HCT116 (cell line): ENCODE measurements around the gene EHMT1. TPM values are rescaled to one million over a fixed set of nuclear protein-coding genes. Genes with fewer than 3 reads are reported as not detected.

Experiments
- ATAC-seq: fragments of 200-7000 bp; cut with Tn5 transposase; 2 replicates; pipeline ENCODE4 v1.9.1; 2020; ENCODE audit warnings: mild to moderate bottlenecking, moderate library complexity
- BruUV-seq: library from RNA; stranded (reverse); fragments of 400-500 nt; replicated peaks from 2 replicates; lab custom pipeline; 2021; lab: Mats Ljungman, UMichigan
- CTCF ChIA-PET: fragments of 300-600 bp; sonication (Branson Sonifier 250); formaldehyde crosslinking; loops from one replicate; lab custom pipeline; 2021; ENCODE audit warnings: antibody characterized with exemption; lab: Charles Lee
- POLR2A ChIA-PET: fragments of 300-600, 350-600 bp; sonication (Branson Sonifier 250); formaldehyde crosslinking; loops from one replicate; lab custom pipeline; 2021; ENCODE audit warnings: antibody characterized with exemption; lab: Charles Lee
- RAD21 ChIA-PET, 2 experiments: fragments of 300-600 bp; sonication (Branson Sonifier 250); formaldehyde crosslinking; loops; one replicate each; lab custom pipeline; 2023; ENCODE audit warnings: low total read pairs in 2 of 2; ENCODE audit not compliant: uncharacterized antibody in 2 of 2, unreplicated experiment in 2 of 2, low non-redundant PET in 1 of 2; lab: Charles Lee
- DNase-seq: peaks from one replicate; pipeline ENCODE4 v3.0.0-alpha.2; 2010; ENCODE audit warnings: low read depth, low spot score
- H2AFZ ChIP-seq: fragments of 200-600 bp; shearing (Covaris generic), sonication (generic); 2 replicates; pipeline ENCODE4 v1.6.1; 2017; ENCODE audit warnings: low read depth, mixed run types, mixed read lengths, antibody characterized with exemption, low read length; ENCODE audit not compliant: poor library complexity, severe bottlenecking
- H3K27ac ChIP-seq: 2 replicates; pipeline ENCODE4 v1.5.1; 2012; ENCODE audit warnings: low read depth, low read length
- H3K27me3 ChIP-seq: fragments of 200-600 bp; sonication (generic); 2 replicates; pipeline ENCODE4 v1.6.1; 2016; ENCODE audit warnings: mixed run types, low read length, mixed read lengths; ENCODE audit not compliant: insufficient read depth
- H3K36me3 ChIP-seq, 2 experiments: fragments of 200-500 bp in 1 of 2; fragments of 200-600 bp in 1 of 2; sonication (Bioruptor generic) in 1 of 2; sonication (generic) in 1 of 2; 2 replicates each; pipeline versions ENCODE4 v1.5.1 to v1.6.1; 2014 to 2016; ENCODE audit warnings: low read length in 2 of 2, inconsistent platforms in 1 of 2, mixed read lengths in 1 of 2, mixed run types in 1 of 2; ENCODE audit not compliant: insufficient read depth in 2 of 2, control insufficient read depth in 1 of 2
- H3K4me1 ChIP-seq, 2 experiments: fragments of 200-600 bp in 1 of 2; sonication (generic) in 1 of 2; 2 replicates each; pipeline versions ENCODE4 v1.5.1 to v1.6.1; 2012 to 2017; ENCODE audit warnings: low read length in 2 of 2, inconsistent platforms in 1 of 2, mild to moderate bottlenecking in 1 of 2, mixed read lengths in 1 of 2, mixed run types in 1 of 2, moderate library complexity in 1 of 2; ENCODE audit not compliant: insufficient read depth in 2 of 2, control insufficient read depth in 1 of 2
- H3K4me2 ChIP-seq: fragments of 200-600 bp; sonication (generic); 2 replicates; pipeline ENCODE4 v1.6.1; 2017; ENCODE audit warnings: mixed run types, low read length, mixed read lengths
- H3K4me3 ChIP-seq, 2 experiments: fragments of 200-600 bp in 1 of 2; sonication (generic) in 1 of 2; replicated peaks in 1 of 2; 2 replicates each; pipeline ENCODE4 v1.5.1; 2011 to 2016; ENCODE audit warnings: low read length in 2 of 2, control low read depth in 1 of 2, low read depth in 1 of 2, mild to moderate bottlenecking in 1 of 2, mixed read lengths in 1 of 2, mixed run types in 1 of 2
- H3K79me2 ChIP-seq: fragments of 200-600 bp; sonication (generic); 2 replicates; pipeline ENCODE4 v1.6.1; 2017; ENCODE audit warnings: mild to moderate bottlenecking, mixed run types, low read length, moderate library complexity, mixed read lengths; ENCODE audit not compliant: insufficient read depth
- H3K9ac ChIP-seq: fragments of 200-600 bp; sonication (generic); 2 replicates; pipeline ENCODE4 v1.6.1; 2016; ENCODE audit warnings: low read length, mixed read lengths
- H3K9me2 ChIP-seq: fragments of 200-600 bp; sonication (generic), shearing (Covaris generic); 2 replicates; pipeline ENCODE4 v1.6.1; 2017; ENCODE audit warnings: mixed run types, mild to moderate bottlenecking, moderate library complexity; ENCODE audit not compliant: insufficient read depth
- H3K9me3 ChIP-seq, 2 experiments: fragments of 200-500 bp in 1 of 2; fragments of 200-600 bp in 1 of 2; sonication (Bioruptor generic) in 1 of 2; sonication (generic) in 1 of 2; 2 replicates each; pipeline ENCODE4 v1.6.1; 2014 to 2017; ENCODE audit warnings: low read length in 2 of 2, mixed read lengths in 2 of 2, inconsistent platforms in 1 of 2, low read depth in 1 of 2, mild to moderate bottlenecking in 1 of 2, mixed run types in 1 of 2, moderate library complexity in 1 of 2; ENCODE audit not compliant: control insufficient read depth in 1 of 2, insufficient read depth in 1 of 2
- H4K20me1 ChIP-seq: fragments of 200-600 bp; sonication (generic), shearing (Covaris generic); 2 replicates; pipeline ENCODE4 v1.6.1; 2017; ENCODE audit warnings: mixed run types, mild to moderate bottlenecking, moderate library complexity; ENCODE audit not compliant: insufficient read depth
- ATF3 ChIP-seq: IDR thresholded peaks from 2 replicates; pipeline ENCODE4 v1.6.1; 2012
- CBX3 ChIP-seq: IDR thresholded peaks from 2 replicates; pipeline ENCODE4 v1.6.1; 2012; ENCODE audit warnings: low read depth
- CTCF ChIP-seq, 3 experiments: fragments of 200-600 bp in 1 of 3; sonication (generic) in 1 of 3; IDR thresholded peaks in 2 of 3; conservative IDR thresholded peaks in 1 of 3; 2 replicates each; pipeline ENCODE4 v1.5.1; 2012 to 2017; ENCODE audit warnings: low read depth in 2 of 3, low read length in 2 of 3, antibody characterized with exemption in 1 of 3, borderline replicate concordance in 1 of 3, control low read depth in 1 of 3, mild to moderate bottlenecking in 1 of 3, mixed read lengths in 1 of 3, mixed run types in 1 of 3, moderate library complexity in 1 of 3; ENCODE audit not compliant: insufficient read depth in 1 of 3
- EGR1 ChIP-seq: IDR thresholded peaks from 2 replicates; pipeline ENCODE4 v1.6.1; 2012; ENCODE audit warnings: low read depth
- ELF1 ChIP-seq: IDR thresholded peaks from 2 replicates; pipeline ENCODE4 v1.6.1; 2012; ENCODE audit warnings: low read depth, borderline replicate concordance
- EZH2 ChIP-seq: fragments of 200-600 bp; sonication (generic); IDR thresholded peaks from 2 replicates; pipeline ENCODE4 v1.6.1; 2017; ENCODE audit warnings: antibody characterized with exemption, mixed run types
- EZH2phosphoT487 ChIP-seq: fragments of 200-600 bp; IDR thresholded peaks from 2 replicates; pipeline ENCODE4 v1.6.1; 2018; ENCODE audit warnings: antibody characterized with exemption, borderline replicate concordance
- FOSL1 ChIP-seq: IDR thresholded peaks from 2 replicates; pipeline ENCODE4 v1.6.1; 2012; ENCODE audit warnings: low read depth
- RAD21 ChIP-seq: IDR thresholded peaks from 2 replicates; pipeline ENCODE4 v1.6.1; 2012; ENCODE audit warnings: low read depth, mild to moderate bottlenecking
- REST ChIP-seq: IDR thresholded peaks from 2 replicates; pipeline ENCODE4 v1.6.1; 2012; ENCODE audit warnings: low read depth
- SIN3A ChIP-seq: IDR thresholded peaks from 2 replicates; pipeline ENCODE4 v1.6.1; 2012; ENCODE audit warnings: low read depth
- SP1 ChIP-seq: IDR thresholded peaks from 2 replicates; pipeline ENCODE4 v1.6.1; 2012; ENCODE audit warnings: low read depth
- SRF ChIP-seq: IDR thresholded peaks from 2 replicates; pipeline ENCODE4 v1.6.1; 2012; ENCODE audit warnings: low read depth
- TCF7L2 ChIP-seq: IDR thresholded peaks from 2 replicates; pipeline ENCODE4 v1.7.0; 2011; ENCODE audit warnings: borderline replicate concordance, inconsistent platforms; ENCODE audit not compliant: insufficient read depth, insufficient read length; ENCODE audit errors: extremely low read depth
- YY1 ChIP-seq: IDR thresholded peaks from 2 replicates; pipeline ENCODE4 v1.6.1; 2011; ENCODE audit warnings: low read length, low read depth, moderate library complexity, mild to moderate bottlenecking; ENCODE audit not compliant: insufficient replicate concordance; ENCODE audit errors: extremely low read depth
- ZFX ChIP-seq: fragments of 450-650 bp; IDR thresholded peaks from 2 replicates; pipeline ENCODE4 v1.6.1; 2017
- ZNF274 ChIP-seq: fragments of 200-500 bp; sonication (Bioruptor generic); IDR thresholded peaks from 2 replicates; pipeline ENCODE4 v1.6.1; 2014; ENCODE audit warnings: mild to moderate bottlenecking, low read depth, low read length, inconsistent platforms
- intact Hi-C: fragments of 100-400 bp; cut with micrococcal nuclease; formaldehyde crosslinking; loops from 2 replicates; pipeline ENCODE4 v1.10.0; 2022
- total RNA-seq: library from RNA; stranded (reverse); gene quantifications from one replicate; pipeline ENCODE4 v1.2.1, GENCODE V29; 2021; ENCODE audit not compliant: unreplicated experiment

EHMT1 gene
- total RNA-seq, 1 experiment from 2014 or later, result 86.1 TPM

- Histone ChIP-seq H3K36me3 (no peaks in the 10 kb centered on the region), H3K4me1 (no peaks in the 10 kb centered on the region), H4K20me1 (no peaks in the 10 kb centered on the region), H3K27ac (no peak overlapping the region), H3K4me2 (no peak overlapping the region), H2AFZ (no peak overlapping the region), H3K79me2 (no peaks in the 10 kb centered on the region), H3K9me2 (no peaks in the 10 kb centered on the region), H3K9ac (no peak overlapping the region), H3K27me3 (peaks cover 12% of the 10 kb centered on the region; the same call in 1 of the 2 replicates), H3K4me3 (no peak overlapping the region), H3K9me3 (no peaks in the 10 kb centered on the region)
- ChIA-PET CTCF (no interaction called here), RAD21 (no interaction called here), POLR2A (no interaction called here)
- no TSS peak for BruUV-seq
- no peak for DNase-seq
- intact Hi-C loops, result no loop called here
- no peak for ATAC-seq
- no peak for TF ChIP-seq CBX3
- no peak for TF ChIP-seq SIN3A
- no peak for TF ChIP-seq EZH2phosphoT487
- TF ChIP-seq YY1, result no peak
- TF ChIP-seq ZFX, result no peak
- no peak for TF ChIP-seq ELF1
- TF ChIP-seq SP1, result no peak
- no peak for TF ChIP-seq CTCF (IDR thresholded peaks at IDR 0.05 in 2 of 3, conservative IDR thresholded peaks at IDR 0.05 in 1 of 3; ENCODE audit: borderline replicate concordance in 1 of 3, insufficient read depth in 1 of 3, low read depth in 2 of 3, low read length in 2 of 3)
- TF ChIP-seq SRF, result no peak
- TF ChIP-seq EZH2, result no peak
These were observed 253.5 kb downstream of the EHMT1 start for GRCh38 chr9:137872296-137872695.

- ATAC-seq, result no peak
- Histone ChIP-seq H3K79me2 (no peaks in the 10 kb centered on the region), H3K4me3 (no peak overlapping the region), H3K27me3 (peaks cover 12% of the 10 kb centered on the region; the same call in 1 of the 2 replicates), H3K4me1 (no peaks in the 10 kb centered on the region), H3K4me2 (no peak overlapping the region), H3K9ac (no peak overlapping the region), H2AFZ (no peak overlapping the region), H4K20me1 (no peaks in the 10 kb centered on the region), H3K9me3 (no peaks in the 10 kb centered on the region), H3K9me2 (no peaks in the 10 kb centered on the region), H3K27ac (no peak overlapping the region), H3K36me3 (no peaks in the 10 kb centered on the region)
- RAD21 ChIA-PET, result no interaction called here
- POLR2A ChIA-PET, result no interaction called here
- CTCF ChIA-PET, result no interaction called here
- intact Hi-C loops, result no loop called here
- no TSS peak for BruUV-seq
- no peak for DNase-seq
- TF ChIP-seq ZFX (no peak), ZNF274 (no peak), REST (no peak), SRF (no peak), RAD21 (no peak), ATF3 (no peak), TCF7L2 (no peak), EZH2phosphoT487 (no peak), EZH2 (no peak), EGR1 (no peak), FOSL1 (no peak), SIN3A (no peak)
These were observed 254.6 kb downstream of the EHMT1 start for GRCh38 chr9:137873408-137873807.
